ENCODE measurements around the gene SAMMSON. TPM values are rescaled to one million over a fixed set of nuclear protein-coding genes. Genes with fewer than 3 reads are reported as not detected.

The SAMMSON gene
- polyA plus RNA-seq, 4 donors, result not detected

DNA sequence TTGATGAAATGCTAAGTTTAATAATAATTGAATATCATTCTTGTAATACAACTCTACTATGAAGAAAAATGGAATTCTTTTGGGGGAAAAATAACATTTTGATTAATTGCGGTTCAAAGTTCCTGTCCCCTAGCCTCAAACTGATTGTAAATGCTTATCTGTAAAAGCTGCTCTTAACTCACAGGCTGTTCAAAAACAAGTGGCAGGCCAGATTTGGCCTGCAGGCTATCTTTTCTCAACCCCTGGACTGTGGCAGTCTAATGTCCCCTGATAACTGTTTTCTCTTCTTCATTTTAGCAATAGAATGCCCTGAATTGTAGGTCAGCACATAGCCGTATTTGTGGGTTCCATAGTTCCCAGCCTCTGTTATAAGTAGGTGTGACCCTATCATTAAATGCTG, 23.5 kb upstream of the SAMMSON start:
- WGBS, 3 donors, result 32 to 70% (median 50%) methylated on average over 2 of the region's 2 CpGs
- Histone ChIP-seq H3K9me3 (ENCODE audit: control insufficient read depth in 2 of 2, insufficient read depth in 1 of 2, low read depth in 1 of 2, low read length in 1 of 2) (peaks cover 0 to 24% of the 10 kb centered on the region in 2 donors), H3K36me3 (ENCODE audit: control insufficient read depth in 3 of 3, insufficient read depth in 2 of 3, low read depth in 1 of 3, low read length in 3 of 3) (no peaks in the 10 kb centered on the region), H3K4me1 (ENCODE audit: control insufficient read depth in 3 of 3, insufficient read depth in 2 of 3, low read depth in 1 of 3, low read length in 2 of 3) (no peaks in the 10 kb centered on the region), H3K4me3 (ENCODE audit: low read depth in 1 of 3, low read length in 3 of 3) (no peak overlapping the region), H3K27ac (ENCODE audit: low read depth in 1 of 3, low read length in 2 of 3) (no peak overlapping the region), H3K27me3 (ENCODE audit: control insufficient read depth in 3 of 3, insufficient read depth in 3 of 3, low read length in 3 of 3) (peaks cover 0 to 2% (median 0%) of the 10 kb centered on the region in 3 donors)
- DNase-seq, result no peak
- no peak for FAIRE-seq

DNA sequence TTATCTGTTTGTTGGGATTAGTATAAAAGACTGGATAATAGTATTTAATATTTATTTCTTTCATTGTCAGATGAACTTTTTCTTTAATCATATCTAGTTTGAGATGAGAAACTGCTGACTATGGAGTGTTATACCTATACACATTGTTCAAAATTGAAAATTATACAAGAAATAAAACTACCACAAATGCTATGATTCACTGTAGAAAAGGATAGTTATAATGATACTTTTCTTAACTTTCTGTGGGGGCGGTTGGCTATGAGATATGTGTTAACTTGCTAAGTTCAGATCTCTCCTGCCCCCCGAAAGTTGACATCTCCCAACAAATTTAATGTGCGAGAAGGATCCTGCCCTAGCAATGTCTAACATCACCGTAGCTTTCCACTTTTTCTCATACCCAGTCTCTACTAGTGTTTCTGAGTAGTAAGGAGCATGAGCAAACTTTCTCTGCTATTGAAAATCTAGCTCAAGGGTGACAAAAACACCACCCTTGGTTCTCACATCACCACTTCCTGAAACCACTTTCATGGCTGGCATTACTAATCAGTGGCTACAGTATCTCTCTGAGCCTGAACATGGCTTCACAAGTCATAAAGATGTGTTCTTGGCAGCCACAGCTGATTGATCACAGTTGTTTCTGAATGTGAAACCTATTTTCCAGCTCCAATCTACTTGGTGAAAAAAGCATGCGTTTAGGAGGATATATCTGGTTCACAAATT, 15.8 kb upstream of the SAMMSON start:
- Histone ChIP-seq H3K36me3 (ENCODE audit: control insufficient read depth in 3 of 3, insufficient read depth in 2 of 3, low read depth in 1 of 3, low read length in 3 of 3) (no peaks in the 10 kb centered on the region), H3K4me3 (ENCODE audit: low read depth in 1 of 3, low read length in 3 of 3) (no peak overlapping the region), H3K27ac (ENCODE audit: low read depth in 1 of 3, low read length in 2 of 3) (no peak overlapping the region), H3K27me3 (ENCODE audit: control insufficient read depth in 3 of 3, insufficient read depth in 3 of 3, low read length in 3 of 3) (no peaks in the 10 kb centered on the region), H3K4me1 (ENCODE audit: control insufficient read depth in 3 of 3, insufficient read depth in 2 of 3, low read depth in 1 of 3, low read length in 2 of 3) (no peaks in the 10 kb centered on the region), H3K9me3 (ENCODE audit: control insufficient read depth in 2 of 2, insufficient read depth in 1 of 2, low read depth in 1 of 2, low read length in 1 of 2) (peaks cover 0 to 13% of the 10 kb centered on the region in 2 donors)
- FAIRE-seq (no peak), DNase-seq (no peak)
- 80 to 91% (median 81%) methylated on average over 5 of the region's 5 CpGs for WGBS, 3 donors

GRCh38 chr3:69985266-69985665, 14.3 kb upstream of the SAMMSON start:
- DNase-seq (no peak), FAIRE-seq (no peak)
- H3K27me3 ChIP-seq (ENCODE audit: control insufficient read depth in 3 of 3, insufficient read depth in 3 of 3, low read length in 3 of 3), result no peaks in the 10 kb centered on the region
- no peak overlapping the region for H3K4me3 ChIP-seq (ENCODE audit: low read depth in 1 of 3, low read length in 3 of 3)
- 47 to 84% (median 64%) methylated on average over 4 of the region's 4 CpGs for WGBS, 3 donors
- no peaks in the 10 kb centered on the region for H3K36me3 ChIP-seq (ENCODE audit: control insufficient read depth in 3 of 3, insufficient read depth in 2 of 3, low read depth in 1 of 3, low read length in 3 of 3)
- no peak overlapping the region for H3K27ac ChIP-seq (ENCODE audit: low read depth in 1 of 3, low read length in 2 of 3)
- no peaks in the 10 kb centered on the region for H3K4me1 ChIP-seq (ENCODE audit: control insufficient read depth in 3 of 3, insufficient read depth in 2 of 3, low read depth in 1 of 3, low read length in 2 of 3)
- no peaks in the 10 kb centered on the region for H3K9me3 ChIP-seq (ENCODE audit: control insufficient read depth in 2 of 2, insufficient read depth in 1 of 2, low read depth in 1 of 2, low read length in 1 of 2)

DNA sequence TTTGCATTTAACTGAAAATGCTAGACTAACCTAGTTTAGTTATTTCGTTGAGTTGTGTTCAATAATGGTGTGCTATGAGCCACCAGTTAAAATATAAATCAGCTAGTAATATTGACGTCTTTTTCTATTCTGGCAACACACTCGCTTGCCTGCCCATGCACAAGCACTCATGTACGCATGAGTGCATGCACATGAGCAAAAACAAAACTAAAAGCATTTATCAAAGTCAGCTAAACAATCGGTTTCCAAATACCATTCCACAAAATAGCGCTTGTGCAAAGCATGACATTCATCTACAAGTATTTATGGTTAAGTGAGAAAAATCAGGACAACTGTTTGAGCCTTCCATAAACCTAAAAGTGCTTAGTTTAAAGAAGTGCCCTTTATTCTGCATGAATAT, 13.1 kb upstream of the SAMMSON start:
- Histone ChIP-seq H3K9me3 (ENCODE audit: control insufficient read depth in 2 of 2, insufficient read depth in 1 of 2, low read depth in 1 of 2, low read length in 1 of 2) (no peaks in the 10 kb centered on the region), H3K36me3 (ENCODE audit: control insufficient read depth in 3 of 3, insufficient read depth in 2 of 3, low read depth in 1 of 3, low read length in 3 of 3) (no peaks in the 10 kb centered on the region), H3K27me3 (ENCODE audit: control insufficient read depth in 3 of 3, insufficient read depth in 3 of 3, low read length in 3 of 3) (no peaks in the 10 kb centered on the region), H3K27ac (ENCODE audit: low read depth in 1 of 3, low read length in 2 of 3) (no peak overlapping the region), H3K4me1 (ENCODE audit: control insufficient read depth in 3 of 3, insufficient read depth in 2 of 3, low read depth in 1 of 3, low read length in 2 of 3) (no peaks in the 10 kb centered on the region), H3K4me3 (ENCODE audit: low read depth in 1 of 3, low read length in 3 of 3) (no peak overlapping the region)
- 75 to 78% (median 78%) methylated on average over 6 of the region's 6 CpGs for WGBS, 3 donors
- no peak for FAIRE-seq
- DNase-seq, result no peak

- Histone ChIP-seq H3K27me3 (ENCODE audit: control insufficient read depth in 3 of 3, insufficient read depth in 3 of 3, low read length in 3 of 3) (no peaks in the 10 kb centered on the region), H3K4me3 (ENCODE audit: low read depth in 1 of 3, low read length in 3 of 3) (no peak overlapping the region), H3K36me3 (ENCODE audit: control insufficient read depth in 3 of 3, insufficient read depth in 2 of 3, low read depth in 1 of 3, low read length in 3 of 3) (no peaks in the 10 kb centered on the region), H3K27ac (ENCODE audit: low read depth in 1 of 3, low read length in 2 of 3) (no peak overlapping the region), H3K4me1 (ENCODE audit: control insufficient read depth in 3 of 3, insufficient read depth in 2 of 3, low read depth in 1 of 3, low read length in 2 of 3) (no peaks in the 10 kb centered on the region), H3K9me3 (ENCODE audit: control insufficient read depth in 2 of 2, insufficient read depth in 1 of 2, low read depth in 1 of 2, low read length in 1 of 2) (no peaks in the 10 kb centered on the region)
- DNase-seq (no peak), FAIRE-seq (no peak)
- WGBS, 3 donors, result 86 to 90% (median 86%) methylated on average over 6 of the region's 6 CpGs
Observed at GRCh38 chr3:69987833-69988232, 11.7 kb upstream of the SAMMSON start.

- H3K27me3 ChIP-seq (ENCODE audit: control insufficient read depth in 3 of 3, insufficient read depth in 3 of 3, low read length in 3 of 3), result no peaks in the 10 kb centered on the region
- no peaks in the 10 kb centered on the region for H3K36me3 ChIP-seq (ENCODE audit: control insufficient read depth in 3 of 3, insufficient read depth in 2 of 3, low read depth in 1 of 3, low read length in 3 of 3)
- no peaks in the 10 kb centered on the region for H3K9me3 ChIP-seq (ENCODE audit: control insufficient read depth in 2 of 2, insufficient read depth in 1 of 2, low read depth in 1 of 2, low read length in 1 of 2)
- no peak overlapping the region for H3K27ac ChIP-seq (ENCODE audit: low read depth in 1 of 3, low read length in 2 of 3)
- no peaks in the 10 kb centered on the region for H3K4me1 ChIP-seq (ENCODE audit: control insufficient read depth in 3 of 3, insufficient read depth in 2 of 3, low read depth in 1 of 3, low read length in 2 of 3)
- H3K4me3 ChIP-seq (ENCODE audit: low read depth in 1 of 3, low read length in 3 of 3), result no peak overlapping the region
- no peak for FAIRE-seq
- WGBS, 3 donors, result 71 to 91% (median 82%) methylated on average over 4 of the region's 4 CpGs
- no peak for DNase-seq
Observed at GRCh38 chr3:69993757-69994156, 5.8 kb upstream of the SAMMSON start.

GRCh38 chr3:69994919-69995318, 4.6 kb upstream of the SAMMSON start:
- H3K27me3 ChIP-seq (ENCODE audit: control insufficient read depth in 3 of 3, insufficient read depth in 3 of 3, low read length in 3 of 3), result no peaks in the 10 kb centered on the region
- 53 to 80% (median 61%) methylated on average over 3 of the region's 3 CpGs for WGBS, 3 donors

GRCh38 chr3:69997631-69998307, 1.8 kb upstream of the SAMMSON start:
- no peak overlapping the region for H3K4me3 ChIP-seq (ENCODE audit: low read depth in 1 of 3, low read length in 3 of 3)
- no peaks in the 10 kb centered on the region for H3K9me3 ChIP-seq (ENCODE audit: control insufficient read depth in 2 of 2, insufficient read depth in 1 of 2, low read depth in 1 of 2, low read length in 1 of 2)
- H3K4me1 ChIP-seq (ENCODE audit: control insufficient read depth in 3 of 3, insufficient read depth in 2 of 3, low read depth in 1 of 3, low read length in 2 of 3), result no peaks in the 10 kb centered on the region
- DNase-seq, result no peak
- no peaks in the 10 kb centered on the region for H3K36me3 ChIP-seq (ENCODE audit: control insufficient read depth in 3 of 3, insufficient read depth in 2 of 3, low read depth in 1 of 3, low read length in 3 of 3)
- FAIRE-seq, result no peak
- WGBS, 3 donors, result 48 to 80% (median 78%) methylated on average over 3 of the region's 3 CpGs
- H3K27me3 ChIP-seq (ENCODE audit: control insufficient read depth in 3 of 3, insufficient read depth in 3 of 3, low read length in 3 of 3), result no peaks in the 10 kb centered on the region
- no peak overlapping the region for H3K27ac ChIP-seq (ENCODE audit: low read depth in 1 of 3, low read length in 2 of 3)

More at GRCh38 chr3:69994919-69995318, 4.6 kb upstream of the SAMMSON start:
- FAIRE-seq, result no peak
- no peaks in the 10 kb centered on the region for H3K9me3 ChIP-seq (ENCODE audit: control insufficient read depth in 2 of 2, insufficient read depth in 1 of 2, low read depth in 1 of 2, low read length in 1 of 2)
- DNase-seq, result no peak
- no peaks in the 10 kb centered on the region for H3K36me3 ChIP-seq (ENCODE audit: control insufficient read depth in 3 of 3, insufficient read depth in 2 of 3, low read depth in 1 of 3, low read length in 3 of 3)
- no peak overlapping the region for H3K4me3 ChIP-seq (ENCODE audit: low read depth in 1 of 3, low read length in 3 of 3)
- H3K27ac ChIP-seq (ENCODE audit: low read depth in 1 of 3, low read length in 2 of 3), result no peak overlapping the region
- no peaks in the 10 kb centered on the region for H3K4me1 ChIP-seq (ENCODE audit: control insufficient read depth in 3 of 3, insufficient read depth in 2 of 3, low read depth in 1 of 3, low read length in 2 of 3)
